A549 (cell line): ENCODE results near the gene HLCS. TPM values are rescaled to one million over a fixed set of nuclear protein-coding genes. Genes with fewer than 3 reads are reported as not detected.

Experiments used
- ATAC-seq, 2 experiments: fragments of 200-7000 bp in 1 of 2; fragments of >200 bp in 1 of 2; cut with Nextera tagmentation in 1 of 2; cut with Tn5 transposase in 1 of 2; 3 replicates each; pipeline versions ENCODE4 v1.8.0 to v1.9.1; 2018 to 2020; ENCODE audit warnings: mild to moderate bottlenecking in 1 of 2, moderate library complexity in 1 of 2
- CTCF ChIA-PET: fragments of 300-600 bp; sonication (Branson Sonifier 250); formaldehyde crosslinking; extraction: SDS; loops from one replicate; lab custom pipeline; 2021; ENCODE audit warnings: antibody characterized with exemption, inconsistent platforms; lab: Yijun Ruan, JAX
- POLR2A ChIA-PET: fragments of 350-600 bp; formaldehyde crosslinking; extraction: SDS; loops from one replicate; lab custom pipeline; 2021; ENCODE audit warnings: antibody characterized with exemption, inconsistent platforms; lab: Yijun Ruan, JAX
- DNase-seq, 2 experiments: peaks; one replicate each; pipeline versions ENCODE4 v3.0.0 to v3.0.0-alpha.2; 2011 to 2016; ENCODE audit warnings: low read depth in 1 of 2, low spot score in 1 of 2
- FAIRE-seq: peaks from 2 replicates; lab custom pipeline; 2011; peaks lifted over from hg19 to GRCh38; lab: Jason Lieb, UNC
- H3K27ac ChIP-seq, 2 experiments: fragments of >200 bp; sonication (Bioruptor Twin); formaldehyde crosslinking; 3 replicates each; pipeline ENCODE4 v1.5.1; 2016 to 2017
- H3K4me1 ChIP-seq: fragments of >200 bp; sonication (Bioruptor Twin); formaldehyde crosslinking; 3 replicates; pipeline ENCODE4 v1.6.1; 2016
- H3K4me2 ChIP-seq: fragments of >200 bp; sonication (Bioruptor Twin); formaldehyde crosslinking; 3 replicates; pipeline ENCODE4 v1.6.1; 2016
- H3K4me3 ChIP-seq: fragments of >200 bp; sonication (Bioruptor Twin); formaldehyde crosslinking; 3 replicates; pipeline ENCODE4 v1.5.1; 2016
- H3K9me3 ChIP-seq: fragments of >200 bp; sonication (Bioruptor Twin); formaldehyde crosslinking; 3 replicates; pipeline ENCODE4 v1.6.1; 2016
- CBX2 ChIP-seq: fragments of 200-600 bp; sonication (generic); IDR thresholded peaks from 2 replicates; pipeline ENCODE4 v1.6.1; 2016; ENCODE audit warnings: low read depth, mild to moderate bottlenecking, borderline replicate concordance
- E2F6 ChIP-seq: IDR thresholded peaks from 2 replicates; pipeline ENCODE4 v1.6.1; 2012; ENCODE audit warnings: low read depth, borderline replicate concordance
- EHF ChIP-seq: fragments of 250-450 bp; sonication (Bioruptor Pico); IDR thresholded peaks from 2 replicates; pipeline ENCODE4 v1.5.0; 2020; ENCODE audit warnings: mild to moderate bottlenecking
- EHMT2 ChIP-seq: fragments of 200-600 bp; sonication (generic); IDR thresholded peaks from 2 replicates; pipeline ENCODE4 v1.6.1; 2016; ENCODE audit warnings: antibody characterized with exemption, low read depth, mild to moderate bottlenecking, moderate library complexity
- EP300 ChIP-seq, 2 experiments: fragments of >200 bp; sonication (Bioruptor Twin); formaldehyde crosslinking; IDR thresholded peaks; 2 replicates in 1 of 2; 3 replicates in 1 of 2; pipeline ENCODE4 v1.6.1; 2016 to 2017
- FOSB ChIP-seq: fragments of 250-450 bp; sonication (Bioruptor Pico); IDR thresholded peaks from 2 replicates; pipeline ENCODE4 v1.5.0; 2020; ENCODE audit warnings: mild to moderate bottlenecking, moderate library complexity
- FOSL2 ChIP-seq, 2 experiments: fragments of 450-650 bp in 1 of 2; fragments of >200 bp in 1 of 2; sonication (Bioruptor Twin) in 1 of 2; formaldehyde crosslinking; IDR thresholded peaks; 2 replicates each; pipeline versions ENCODE4 v1.5.0 to v1.6.1; 2016 to 2020; ENCODE audit warnings: mild to moderate bottlenecking in 1 of 2, moderate library complexity in 1 of 2
- HDAC2 ChIP-seq: fragments of 200-600 bp; sonication (generic); IDR thresholded peaks from 2 replicates; pipeline ENCODE4 v1.6.1; 2016
- HES2 ChIP-seq: fragments of >200 bp; sonication (Bioruptor Twin); formaldehyde crosslinking; IDR thresholded peaks from 2 replicates; pipeline ENCODE4 v1.6.1; 2016
- HMGXB4 ChIP-seq: fragments of 250-450 bp; sonication (Bioruptor Pico); IDR thresholded peaks from 2 replicates; pipeline ENCODE4 v1.5.0; 2021; ENCODE audit warnings: mild to moderate bottlenecking, moderate library complexity, borderline replicate concordance
- HOXA7 ChIP-seq: fragments of 250-450 bp; sonication (Bioruptor Pico); IDR thresholded peaks from 2 replicates; pipeline ENCODE4 v1.5.0; 2020; ENCODE audit warnings: mild to moderate bottlenecking, moderate library complexity
- HOXB13 ChIP-seq: fragments of 250-450 bp; sonication (Bioruptor Pico); IDR thresholded peaks from 2 replicates; pipeline ENCODE4 v1.5.0; 2020; ENCODE audit warnings: low read depth, mild to moderate bottlenecking, moderate library complexity
- HOXB5 ChIP-seq: fragments of 250-450 bp; sonication (Bioruptor Pico); IDR thresholded peaks from 2 replicates; pipeline ENCODE4 v1.5.0; 2020; ENCODE audit warnings: mild to moderate bottlenecking, moderate library complexity
- JUN ChIP-seq, 2 experiments: fragments of >200 bp; sonication (Bioruptor Twin); formaldehyde crosslinking; IDR thresholded peaks; 2 replicates in 1 of 2; 3 replicates in 1 of 2; pipeline ENCODE4 v1.6.1; 2016 to 2017
- KDM5A ChIP-seq: fragments of 200-600 bp; sonication (generic); IDR thresholded peaks from 2 replicates; pipeline ENCODE4 v1.6.1; 2016; ENCODE audit warnings: antibody characterized with exemption, mild to moderate bottlenecking
- NR3C1 ChIP-seq: fragments of >200 bp; sonication (Bioruptor Twin); formaldehyde crosslinking; IDR thresholded peaks from 3 replicates; pipeline ENCODE4 v1.6.1; 2017
- PBX3 ChIP-seq: IDR thresholded peaks from 2 replicates; pipeline ENCODE4 v1.6.1; 2012
- POLR2A ChIP-seq: IDR thresholded peaks from 2 replicates; pipeline ENCODE4 v1.6.1; 2012; ENCODE audit warnings: mild to moderate bottlenecking, low read length
- RARB ChIP-seq: fragments of 250-450 bp; sonication (Bioruptor Pico); IDR thresholded peaks from 2 replicates; pipeline ENCODE4 v1.8.0; 2021; ENCODE audit warnings: mild to moderate bottlenecking, moderate library complexity
- SMC3 ChIP-seq: fragments of >200 bp; sonication (Bioruptor Twin); formaldehyde crosslinking; IDR thresholded peaks from 3 replicates; pipeline ENCODE4 v1.6.1; 2018; ENCODE audit warnings: inconsistent platforms
- TFCP2L1 ChIP-seq: fragments of 250-450 bp; sonication (Bioruptor Pico); IDR thresholded peaks from 2 replicates; pipeline ENCODE4 v1.5.0; 2021; ENCODE audit warnings: mild to moderate bottlenecking
- ZC3H11A ChIP-seq: fragments of 450-650 bp; IDR thresholded peaks from 2 replicates; pipeline ENCODE4 v1.6.1; 2014; ENCODE audit warnings: antibody characterized with exemption, mild to moderate bottlenecking
- ZFP36 ChIP-seq: fragments of 450-650 bp; IDR thresholded peaks from 2 replicates; pipeline ENCODE4 v1.6.1; 2014; ENCODE audit warnings: borderline replicate concordance; ENCODE audit not compliant: partially characterized antibody
- ZNF302 ChIP-seq: fragments of 250-450 bp; sonication (Bioruptor Pico); IDR thresholded peaks from 2 replicates; pipeline ENCODE4 v1.9.0; 2021; ENCODE audit warnings: inconsistent platforms, mild to moderate bottlenecking, moderate library complexity
- WGBS: methylation state at CpG from one replicate; pipeline ENCODE4 v1.1.6; 2017; ENCODE audit errors: missing lambda C conversion rate; 5-methylcytosine and 5-hydroxymethylcytosine counted together
- polyA plus RNA-seq, 4 experiments: library from polyadenylated mRNA; depleted of rRNA in 3 of 4; stranded (reverse); fragments of >200 nt; fragmentation: RNase III in 1 of 4; extraction: RNeasy Plus Mini Kit Qiagen cat#74134 plus additional on column Dnase treatment in 1 of 4; gene quantifications; 2 replicates in 3 of 4; 3 replicates in 1 of 4; pipeline ENCODE4 v1.2.3, GENCODE V29; 2011 to 2017
- TF ChIP-seq, protein P1 (sequence below): fragments of 450-650 bp; IDR thresholded peaks from 2 replicates; pipeline ENCODE4 v1.6.1; 2014; ENCODE audit warnings: antibody characterized with exemption
- TF ChIP-seq, protein P2 (sequence below): fragments of 250-450 bp; sonication (Bioruptor Pico); IDR thresholded peaks from 2 replicates; pipeline ENCODE4 v1.5.0; 2020; ENCODE audit warnings: low read depth, mild to moderate bottlenecking, moderate library complexity

The HLCS gene
- polyA plus RNA-seq, 2 of the 4 experiments (the other 2 are of a cell fraction), result 8.4 to 24.3 TPM

DNA sequence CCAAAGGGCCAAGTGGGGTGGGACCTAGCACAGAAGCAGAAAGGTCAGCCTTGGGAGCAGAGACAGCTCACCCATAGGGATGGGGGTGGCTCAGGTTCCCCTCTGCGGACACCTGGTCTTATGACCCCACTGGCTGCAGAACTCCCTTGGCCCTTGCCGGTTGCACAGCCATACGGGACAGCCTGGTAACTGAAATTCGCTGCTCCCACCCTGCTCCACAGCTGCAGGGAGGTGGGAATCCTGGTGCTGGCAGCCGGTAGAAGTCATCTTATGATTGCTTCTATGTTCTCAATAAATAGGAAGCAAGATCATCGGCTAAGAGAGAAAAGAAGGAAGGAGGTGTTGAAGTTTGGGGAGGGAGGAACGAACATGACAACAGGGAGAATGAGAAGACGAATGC lies 64.1 kb downstream of the HLCS start:
- POLR2A ChIA-PET, result interaction anchor here (1.1 kb wide), 1 partner anchor 17 kb away, joined by 3 read pairs; no protein-coding TSS in a partner anchor
- 0 out of 3 replicates have a peak, but pooled peaks cover 4% of the 10 kb centered on the region for H3K9me3 ChIP-seq
- H3K27ac ChIP-seq, result peak overlapping the region in 1 of 2 experiments; percentile 70; a peak in 3 of 6 replicates
- H3K4me3 ChIP-seq, result no peak overlapping the region
- TF ChIP-seq TFCP2L1 (CRISPR knock-in tag) (no peak), EP300 (IDR thresholded peaks at IDR 0.05) (no peak), ZC3H11A (no peak), SMC3 (no peak), KDM5A (no peak), HES2 (no peak), HOXB5 (CRISPR knock-in tag) (no peak)
- no peak for DNase-seq
- no peak for FAIRE-seq
- ATAC-seq, result no peak
- H3K4me2 ChIP-seq, result no peak overlapping the region
- WGBS, result 93% methylated on average over 8 of the region's 8 CpGs
- CTCF ChIA-PET, result interaction anchor here (1.0 kb wide), 1 partner anchor 13 kb away, joined by 3 read pairs; no protein-coding TSS in a partner anchor
- H3K4me1 ChIP-seq, result no peaks in the 10 kb centered on the region

DNA sequence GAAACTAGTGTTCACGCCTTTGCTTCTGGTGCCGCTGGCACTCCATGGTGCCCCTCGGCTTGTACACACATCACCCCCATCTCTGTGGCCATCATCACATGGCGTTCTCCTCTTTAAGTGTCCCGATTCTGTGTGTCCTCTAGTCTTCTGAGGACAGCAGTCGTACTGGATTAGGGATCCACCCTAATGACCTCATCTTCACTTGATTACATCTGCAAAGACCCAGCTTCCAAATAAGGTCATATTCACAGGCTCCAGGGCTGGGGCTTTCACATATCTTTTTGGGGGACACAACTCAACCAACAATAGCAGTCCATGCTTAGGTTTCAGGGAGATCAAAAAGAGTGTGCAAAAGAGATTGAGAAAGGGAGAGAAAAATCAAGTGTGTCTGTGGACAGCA lies 64.9 kb downstream of the HLCS start:
- Histone ChIP-seq H3K27ac (peak overlapping the region in 1 of 2 experiments; percentile 70; a peak in 3 of 6 replicates), H3K9me3 (0 out of 3 replicates have a peak, but pooled peaks cover 4% of the 10 kb centered on the region), H3K4me1 (no peaks in the 10 kb centered on the region), H3K4me3 (no peak overlapping the region), H3K4me2 (no peak overlapping the region)
- ChIA-PET POLR2A (no interaction called here), CTCF (no interaction called here)
- 91% methylated on average over 6 of the region's 6 CpGs for WGBS
- TF ChIP-seq EHF (CRISPR knock-in tag), result no peak
- TF ChIP-seq HOXB13 (CRISPR knock-in tag), result no peak
- FAIRE-seq (no peak), DNase-seq (no peak), ATAC-seq (no peak)

DNA sequence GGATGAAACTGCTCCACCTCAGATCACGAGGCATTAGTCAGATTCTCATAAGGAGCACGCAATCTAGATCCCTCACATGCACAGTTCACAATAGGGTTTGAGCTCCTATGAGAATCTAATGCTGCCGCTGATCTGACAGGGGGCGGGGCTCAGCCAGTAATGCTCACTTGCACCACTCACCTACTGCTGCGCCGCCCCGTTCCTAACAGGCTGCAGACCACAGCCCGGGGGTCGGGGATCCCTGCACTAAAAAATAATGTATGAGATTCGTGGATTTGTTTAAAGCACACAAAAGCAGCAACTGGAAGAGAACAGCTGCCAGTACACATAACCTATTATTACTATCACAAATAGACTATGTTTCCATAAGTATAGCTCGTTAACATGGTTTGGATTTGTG lies 72.9 kb downstream of the HLCS start:
- H3K9me3 ChIP-seq, result no peaks in the 10 kb centered on the region
- ChIA-PET POLR2A (no interaction called here), CTCF (interaction anchor here (1.5 kb wide), 1 partner anchor 471 kb away, joined by 3 read pairs; no protein-coding TSS in a partner anchor)
- H3K4me1 ChIP-seq, result no peaks in the 10 kb centered on the region
- WGBS, result 93% methylated on average over 11 of the region's 11 CpGs
- H3K4me2 ChIP-seq, result no peak overlapping the region
- FAIRE-seq (no peak), DNase-seq (no peak), ATAC-seq (no peak)
- no peak overlapping the region for H3K27ac ChIP-seq
- H3K4me3 ChIP-seq, result no peak overlapping the region
- no peak for TF ChIP-seq CBX2
- no peak for TF ChIP-seq EHMT2
- TF ChIP-seq KDM5A, result no peak
- TF ChIP-seq HOXB13 (CRISPR knock-in tag), result no peak

GRCh38 chr21:36892201-36892600 lies 74.3 kb downstream of the HLCS start:
- Histone ChIP-seq H3K4me3 (no peak overlapping the region), H3K4me2 (no peak overlapping the region), H3K27ac (no peak overlapping the region; a peak in 1 of 6 replicates), H3K4me1 (no peaks in the 10 kb centered on the region), H3K9me3 (no peaks in the 10 kb centered on the region)
- CTCF ChIA-PET, result interaction anchor here (1.5 kb wide), 1 partner anchor 469 kb away, joined by 3 read pairs; no protein-coding TSS in a partner anchor
- ATAC-seq (no peak), DNase-seq (no peak), FAIRE-seq (no peak)
- POLR2A ChIA-PET, result interaction anchor here (0.6 to 0.7 kb wide), 2 partner anchors 15 to 462 kb away, joined by 3 read pairs; no protein-coding TSS in a partner anchor
- WGBS, result 91% methylated on average over 11 of the region's 11 CpGs
- no peak for TF ChIP-seq EP300 (IDR thresholded peaks at IDR 0.05)
- TF ChIP-seq FOSB (CRISPR knock-in tag), result no peak
- TF ChIP-seq HMGXB4 (CRISPR knock-in tag), result no peak
- no peak for TF ChIP-seq HOXA7 (CRISPR knock-in tag)
- no peak for TF ChIP-seq NR3C1
- no peak for TF ChIP-seq E2F6
- TF ChIP-seq ZNF302 (CRISPR knock-in tag), result no peak
- no peak for TF ChIP-seq PBX3
- TF ChIP-seq RARB (CRISPR knock-in tag), result no peak
- TF ChIP-seq POLR2A, result no peak
- TF ChIP-seq JUN (IDR thresholded peaks at IDR 0.05), result no peak
- TF ChIP-seq FOSL2 (IDR thresholded peaks at IDR 0.05), result no peak
- TF ChIP-seq FOSL2 (CRISPR knock-in tag; IDR thresholded peaks at IDR 0.05), result no peak
- TF ChIP-seq, protein P1, sequence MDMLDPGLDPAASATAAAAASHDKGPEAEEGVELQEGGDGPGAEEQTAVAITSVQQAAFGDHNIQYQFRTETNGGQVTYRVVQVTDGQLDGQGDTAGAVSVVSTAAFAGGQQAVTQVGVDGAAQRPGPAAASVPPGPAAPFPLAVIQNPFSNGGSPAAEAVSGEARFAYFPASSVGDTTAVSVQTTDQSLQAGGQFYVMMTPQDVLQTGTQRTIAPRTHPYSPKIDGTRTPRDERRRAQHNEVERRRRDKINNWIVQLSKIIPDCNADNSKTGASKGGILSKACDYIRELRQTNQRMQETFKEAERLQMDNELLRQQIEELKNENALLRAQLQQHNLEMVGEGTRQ, result no peak
- TF ChIP-seq, protein P2, sequence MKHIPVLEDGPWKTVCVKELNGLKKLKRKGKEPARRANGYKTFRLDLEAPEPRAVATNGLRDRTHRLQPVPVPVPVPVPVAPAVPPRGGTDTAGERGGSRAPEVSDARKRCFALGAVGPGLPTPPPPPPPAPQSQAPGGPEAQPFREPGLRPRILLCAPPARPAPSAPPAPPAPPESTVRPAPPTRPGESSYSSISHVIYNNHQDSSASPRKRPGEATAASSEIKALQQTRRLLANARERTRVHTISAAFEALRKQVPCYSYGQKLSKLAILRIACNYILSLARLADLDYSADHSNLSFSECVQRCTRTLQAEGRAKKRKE, result no peak
- TF ChIP-seq ZFP36, result no peak
- TF ChIP-seq HDAC2, result no peak
- no peak for TF ChIP-seq KDM5A
- no peak for TF ChIP-seq EHF (CRISPR knock-in tag)
